IMR-90 (cell line): ENCODE results near the gene CLEC10A. TPM values are rescaled to one million over a fixed set of nuclear protein-coding genes. Genes with fewer than 3 reads are reported as not detected.

Experiments used
- ATAC-seq: fragments of 200-7000 bp; cut with Tn5 transposase; 2 replicates; pipeline ENCODE4 v1.9.1; 2020; ENCODE audit warnings: low read depth, mild to moderate bottlenecking, moderate library complexity
- BruUV-seq: library from RNA; stranded (reverse); fragments of 400-500 nt; replicated peaks from 2 replicates; lab custom pipeline; 2021; lab: Mats Ljungman, UMichigan
- CTCF ChIA-PET: fragments of 300-600 bp; formaldehyde crosslinking; extraction: SDS; loops from one replicate; lab custom pipeline; 2021; ENCODE audit warnings: antibody characterized with exemption; lab: Yijun Ruan, JAX
- POLR2A ChIA-PET: fragments of 300-600 bp; sonication (Branson Sonifier 250); formaldehyde crosslinking; loops from one replicate; lab custom pipeline; 2022; ENCODE audit warnings: antibody characterized with exemption; ENCODE audit not compliant: unreplicated experiment; lab: Charles Lee
- DNase-seq: peaks from one replicate; pipeline ENCODE4 v3.0.0; 2013
- H2AFZ ChIP-seq: replicated peaks from 2 replicates; pipeline ENCODE3; 2013; ENCODE audit warnings: low read length, mild to moderate bottlenecking; ENCODE audit not compliant: poor library complexity
- H2AK5ac ChIP-seq: 2 replicates; pipeline ENCODE4 v1.6.1; 2013; ENCODE audit warnings: low read depth, low read length, inconsistent platforms
- H2AK9ac ChIP-seq: replicated peaks from 2 replicates; pipeline ENCODE3; 2013; ENCODE audit warnings: mild to moderate bottlenecking, low read depth, low read length, moderate library complexity; ENCODE audit not compliant: poor library complexity
- H2BK120ac ChIP-seq: 2 replicates; pipeline ENCODE4 v1.6.1; 2013; ENCODE audit warnings: low read depth, low read length, inconsistent platforms
- H2BK15ac ChIP-seq: 3 replicates; pipeline ENCODE4 v1.6.1; 2013; ENCODE audit warnings: low read depth, low read length, inconsistent platforms
- H2BK20ac ChIP-seq: 2 replicates; pipeline ENCODE4 v1.6.1; 2013; ENCODE audit warnings: low read depth, mild to moderate bottlenecking, inconsistent platforms, low read length, moderate library complexity
- H2BK5ac ChIP-seq: 2 replicates; pipeline ENCODE4 v1.6.1; 2013; ENCODE audit warnings: mild to moderate bottlenecking, low read depth, low read length, inconsistent platforms; ENCODE audit not compliant: poor library complexity, severe bottlenecking
- H3K14ac ChIP-seq: replicated peaks from 2 replicates; pipeline ENCODE4 v1.6.1; 2013; ENCODE audit warnings: low read depth, low read length, inconsistent platforms
- H3K18ac ChIP-seq: 2 replicates; pipeline ENCODE4 v1.6.1; 2013; ENCODE audit warnings: low read depth, low read length, control low read depth
- H3K23ac ChIP-seq: 2 replicates; pipeline ENCODE4 v1.6.1; 2013; ENCODE audit warnings: low read depth, low read length, inconsistent platforms
- H3K27ac ChIP-seq: 2 replicates; pipeline ENCODE4 v1.5.1; 2013; ENCODE audit warnings: mild to moderate bottlenecking, control low read depth, low read length; ENCODE audit not compliant: insufficient read depth
- H3K27me3 ChIP-seq: 2 replicates; pipeline ENCODE4 v1.6.1; 2013; ENCODE audit warnings: low read length; ENCODE audit not compliant: control insufficient read depth, insufficient read depth
- H3K36me3 ChIP-seq: 2 replicates; pipeline ENCODE4 v1.6.1; 2013; ENCODE audit warnings: low read length, mixed read lengths; ENCODE audit not compliant: control insufficient read depth, insufficient read depth
- H3K4ac ChIP-seq: 2 replicates; pipeline ENCODE4 v1.6.1; 2013; ENCODE audit warnings: low read depth, low read length, inconsistent platforms
- H3K4me1 ChIP-seq: 2 replicates; pipeline ENCODE4 v1.6.1; 2013; ENCODE audit warnings: low read length, mixed read lengths; ENCODE audit not compliant: control insufficient read depth, insufficient read depth
- H3K4me2 ChIP-seq: 2 replicates; pipeline ENCODE4 v1.6.1; 2013; ENCODE audit warnings: low read depth, mild to moderate bottlenecking, control low read depth, low read length, moderate library complexity
- H3K4me3 ChIP-seq: 2 replicates; pipeline ENCODE4 v1.5.1; 2013; ENCODE audit warnings: low read depth, mild to moderate bottlenecking, control low read depth, low read length, moderate library complexity; ENCODE audit not compliant: insufficient read depth
- H3K56ac ChIP-seq: 2 replicates; pipeline ENCODE4 v1.6.1; 2013; ENCODE audit warnings: low read length, inconsistent platforms; ENCODE audit not compliant: insufficient read depth; ENCODE audit errors: extremely low read depth
- H3K79me1 ChIP-seq, 2 experiments: 2 replicates each; pipeline ENCODE4 v1.6.1; 2013; ENCODE audit warnings: low read length in 2 of 2, inconsistent platforms in 1 of 2, low read depth in 1 of 2
- H3K9ac ChIP-seq: 2 replicates; pipeline ENCODE4 v1.6.1; 2013; ENCODE audit warnings: low read depth, low read length, control low read depth
- H3K9me1 ChIP-seq: 2 replicates; pipeline ENCODE4 v1.6.1; 2013; ENCODE audit warnings: low read length, inconsistent platforms; ENCODE audit not compliant: insufficient read depth
- H3K9me3 ChIP-seq: 2 replicates; pipeline ENCODE4 v1.6.1; 2013; ENCODE audit warnings: low read length; ENCODE audit not compliant: control insufficient read depth, insufficient read depth
- H4K20me1 ChIP-seq: 2 replicates; pipeline ENCODE4 v1.6.1; 2013; ENCODE audit warnings: low read length, inconsistent platforms; ENCODE audit not compliant: insufficient read depth
- H4K5ac ChIP-seq: 2 replicates; pipeline ENCODE4 v1.6.1; 2013; ENCODE audit warnings: mild to moderate bottlenecking, low read depth, low read length, control low read depth
- H4K8ac ChIP-seq, 2 experiments: 2 replicates each; pipeline ENCODE4 v1.6.1; 2013; ENCODE audit warnings: low read depth in 2 of 2, low read length in 2 of 2, control low read depth in 1 of 2, inconsistent platforms in 1 of 2
- H4K91ac ChIP-seq: 2 replicates; pipeline ENCODE4 v1.6.1; 2013; ENCODE audit warnings: low read depth, low read length, inconsistent platforms; ENCODE audit not compliant: insufficient read depth
- BHLHE40 ChIP-seq: fragments of 150-350 bp; IDR thresholded peaks from 2 replicates; pipeline ENCODE4 v1.6.1; 2016; ENCODE audit warnings: mild to moderate bottlenecking, low read depth, low read length
- CEBPB ChIP-seq: IDR thresholded peaks from 2 replicates; pipeline ENCODE4 v1.6.1; 2012; ENCODE audit warnings: low read depth, low read length, improper control_type of control experiment
- CHD1 ChIP-seq: IDR thresholded peaks from 2 replicates; pipeline ENCODE4 v1.6.1; 2012; ENCODE audit warnings: low read depth, low read length, improper control_type of control experiment
- MAFK ChIP-seq: IDR thresholded peaks from 2 replicates; pipeline ENCODE4 v1.6.1; 2012; ENCODE audit warnings: low read depth, low read length, improper control_type of control experiment
- MXI1 ChIP-seq: IDR thresholded peaks from 2 replicates; pipeline ENCODE4 v1.6.1; 2012; ENCODE audit warnings: low read depth, mild to moderate bottlenecking, low read length, moderate library complexity, borderline replicate concordance
- NFE2L2 ChIP-seq: fragments of 150-350 bp; IDR thresholded peaks from 2 replicates; pipeline ENCODE4 v1.6.1; 2016; ENCODE audit warnings: low read depth, mild to moderate bottlenecking, low read length
- POLR2A ChIP-seq: IDR thresholded peaks from 2 replicates; pipeline ENCODE4 v1.6.1; 2012; ENCODE audit warnings: mild to moderate bottlenecking, low read depth, low read length
- RAD21 ChIP-seq: IDR thresholded peaks from 2 replicates; pipeline ENCODE4 v1.6.1; 2012; ENCODE audit warnings: low read length, improper control_type of control experiment
- RFX5 ChIP-seq: IDR thresholded peaks from 2 replicates; pipeline ENCODE4 v1.8.0; 2012; ENCODE audit warnings: low read depth, mild to moderate bottlenecking, low read length, moderate library complexity
- SMC3 ChIP-seq: fragments of 150-350 bp; IDR thresholded peaks from 2 replicates; pipeline ENCODE4 v1.6.1; 2016; ENCODE audit warnings: low read depth, mild to moderate bottlenecking, antibody characterized with exemption, low read length, moderate library complexity
- USF2 ChIP-seq: fragments of 150-350 bp; IDR thresholded peaks from 2 replicates; pipeline ENCODE4 v1.6.1; 2017; ENCODE audit warnings: mild to moderate bottlenecking, antibody characterized with exemption, low read length, low read depth
- WGBS, 2 experiments: methylation state at CpG; one replicate each; pipeline versions ENCODE4 v1.1.5 to v1.1.7; 2013; ENCODE audit warnings: missing lambda C conversion rate in 2 of 2; ENCODE audit not compliant: insufficient read length in 1 of 2; ENCODE audit errors: extremely low coverage in 2 of 2; 5-methylcytosine and 5-hydroxymethylcytosine counted together
- dilution Hi-C: fragments of 300-500 bp; cut with HindIII; formaldehyde crosslinking; loops from one replicate; pipeline ENCODE4 v1.14.3; 2018; ENCODE audit warnings: low sequenced_read_pairs; ENCODE audit not compliant: unreplicated experiment
- in situ Hi-C: fragments of 300-500 bp; cut with MboI; formaldehyde crosslinking; loops from 3 replicates; pipeline ENCODE4 v1.14.3; 2019; ENCODE audit warnings: low sequenced_read_pairs, inconsistent platforms, mixed read lengths
- intact Hi-C: fragments of 100-400 bp; cut with micrococcal nuclease; formaldehyde crosslinking; loops from 2 replicates; pipeline ENCODE4 v1.10.0; 2022
- polyA plus RNA-seq, 3 experiments: library from polyadenylated mRNA; depleted of rRNA; stranded (reverse); fragments of >200 nt; gene quantifications; 2 replicates each; pipeline ENCODE4 v1.2.3, GENCODE V29; 2012; ENCODE audit warnings: low replicate concordance in 1 of 3
- total RNA-seq: library from RNA; depleted of rRNA; stranded (reverse); fragments of >200 nt; gene quantifications from 2 replicates; pipeline ENCODE4 v1.2.3, GENCODE V29; 2012

CLEC10A gene
- total and polyA plus RNA-seq, 2 of the 4 experiments (the other 2 are of a cell fraction): not detected

- no peak for DNase-seq
- Histone ChIP-seq H4K8ac (no peak overlapping the region), H2BK20ac (no peak overlapping the region), H3K4me3 (no peak overlapping the region), H4K91ac (no peak overlapping the region), H3K79me1 (no peaks in the 10 kb centered on the region), H4K20me1 (no peaks in the 10 kb centered on the region), H3K23ac (no peak overlapping the region), H3K27me3 (peaks cover 19% of the 10 kb centered on the region), H4K5ac (no peak overlapping the region), H3K56ac (no peak overlapping the region), H2AK5ac (no peak overlapping the region), H2AK9ac (no peak overlapping the region), H3K14ac (no peak overlapping the region), H3K9me1 (no peaks in the 10 kb centered on the region), H3K4me1 (no peaks in the 10 kb centered on the region), H2AFZ (no peak overlapping the region), H3K36me3 (no peaks in the 10 kb centered on the region), H3K18ac (no peak overlapping the region), H2BK15ac (no peak overlapping the region), H3K4me2 (no peak overlapping the region), H3K9me3 (no peaks in the 10 kb centered on the region), H2BK5ac (no peak overlapping the region), H3K9ac (no peak overlapping the region), H3K4ac (no peak overlapping the region), H2BK120ac (no peak overlapping the region), H3K27ac (no peak overlapping the region)
- ATAC-seq: no peak
- no CpG with 5 or more reads among the region's 12 CpGs for WGBS, 2 experiments
- ChIA-PET POLR2A (no interaction called here), CTCF (no interaction called here)
- dilution Hi-C loops (no loop called here), in situ Hi-C loops (no loop called here), intact Hi-C loops (no loop called here)
- BruUV-seq: no TSS peak
- TF ChIP-seq MAFK (no peak), BHLHE40 (no peak), RFX5 (no peak), USF2 (no peak), POLR2A (no peak), RAD21 (no peak), MXI1 (no peak), CHD1 (no peak), NFE2L2 (no peak), CEBPB (no peak), SMC3 (no peak)
These were observed 31.9 kb upstream of the CLEC10A start for GRCh38 chr17:7111784-7112509.
